DOHH2 (cell line): ENCODE measurements around the gene NKD1.

Source experiments
- H3F3A ChIP-seq: fragments of 200-600 bp; sonication (generic), shearing (Covaris generic); 2 replicates; pipeline ENCODE4 v1.6.0; 2016; ENCODE audit warnings: antibody characterized with exemption, mild to moderate bottlenecking; ENCODE audit not compliant: control insufficient read depth, insufficient read depth
- H3K27ac ChIP-seq: fragments of 200-600 bp; sonication (generic); 2 replicates; pipeline ENCODE4 v1.5.1; 2014; ENCODE audit warnings: low read depth, mild to moderate bottlenecking, low read length, moderate library complexity
- H3K27me3 ChIP-seq: fragments of 200-600 bp; sonication (generic); 2 replicates; pipeline ENCODE4 v1.6.1; 2014; ENCODE audit warnings: mild to moderate bottlenecking, low read length, mixed read lengths; ENCODE audit not compliant: control insufficient read depth
- H3K36me3 ChIP-seq: fragments of 200-600 bp; sonication (generic); 2 replicates; pipeline ENCODE4 v1.6.1; 2014; ENCODE audit warnings: mild to moderate bottlenecking, low read length, moderate library complexity, mixed read lengths; ENCODE audit not compliant: control insufficient read depth
- H3K4me1 ChIP-seq: fragments of 200-600 bp; sonication (generic); 2 replicates; pipeline ENCODE4 v1.6.1; 2014; ENCODE audit warnings: mild to moderate bottlenecking, low read length, mixed read lengths; ENCODE audit not compliant: control insufficient read depth
- H3K4me2 ChIP-seq: fragments of 200-600 bp; sonication (generic); 2 replicates; pipeline ENCODE4 v1.6.0; 2014; ENCODE audit warnings: mild to moderate bottlenecking, low read length, moderate library complexity
- H3K4me3 ChIP-seq: fragments of 200-600 bp; sonication (generic); 2 replicates; pipeline ENCODE4 v1.5.1; 2014; ENCODE audit warnings: mild to moderate bottlenecking, low read length, mixed read lengths
- H3K79me2 ChIP-seq: fragments of 200-600 bp; sonication (generic); 2 replicates; pipeline ENCODE4 v1.6.1; 2014; ENCODE audit warnings: mild to moderate bottlenecking, low read length, mixed read lengths; ENCODE audit not compliant: control insufficient read depth
- H3K9me2 ChIP-seq: fragments of 200-600 bp; sonication (generic); replicated peaks from 2 replicates; pipeline ENCODE4 v1.6.1; 2014; ENCODE audit warnings: mild to moderate bottlenecking, low read length, mixed read lengths; ENCODE audit not compliant: control insufficient read depth
- H3K9me3 ChIP-seq: fragments of 200-600 bp; sonication (generic); 2 replicates; pipeline ENCODE4 v1.6.1; 2014; ENCODE audit warnings: antibody characterized with exemption, low read length, mixed read lengths; ENCODE audit not compliant: control insufficient read depth, insufficient read depth
- H4K20me1 ChIP-seq: fragments of 200-600 bp; sonication (generic); 2 replicates; pipeline ENCODE4 v1.6.0; 2014; ENCODE audit warnings: low read depth, mild to moderate bottlenecking, antibody characterized with exemption, low read length, moderate library complexity; ENCODE audit not compliant: control insufficient read depth, insufficient read depth
- EZH2phosphoT487 ChIP-seq: fragments of 200-600 bp; sonication (generic); IDR thresholded peaks from 2 replicates; pipeline ENCODE4 v1.6.1; 2017; ENCODE audit warnings: borderline replicate concordance, mild to moderate bottlenecking, antibody characterized with exemption, low read length, moderate library complexity, mixed read lengths
- TF ChIP-seq, protein P1 (sequence below): fragments of 200-600 bp; sonication (generic); IDR thresholded peaks from one replicate; pipeline ENCODE4 v1.5.1; 2014; ENCODE audit warnings: antibody characterized with exemption, mild to moderate bottlenecking, low read depth, low read length; ENCODE audit not compliant: poor library complexity, severe bottlenecking

Gene NKD1

DNA sequence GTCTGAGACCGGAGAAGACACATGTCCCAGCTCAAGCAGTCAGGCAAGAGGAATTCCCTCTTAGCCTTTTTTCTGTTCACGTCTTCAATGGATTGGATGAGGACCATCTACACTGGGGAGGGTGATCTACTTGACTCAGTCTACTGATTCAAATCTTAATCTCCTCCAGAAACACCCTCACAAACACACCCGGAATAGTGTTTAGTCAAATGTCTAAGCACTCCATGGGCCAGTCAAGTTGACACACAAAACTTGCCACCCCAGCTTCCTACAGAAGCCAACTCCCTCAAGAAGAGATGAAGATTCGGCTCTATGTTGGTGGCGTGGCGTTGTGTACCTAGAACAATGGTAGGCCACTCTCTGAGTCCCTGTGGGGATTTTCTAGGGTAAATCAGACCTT, 22.5 kb upstream of the NKD1 start:
- Histone ChIP-seq H3K79me2 (no peaks in the 10 kb centered on the region), H3K4me2 (no peak overlapping the region), H3K27ac (no peak overlapping the region), H3K36me3 (no peaks in the 10 kb centered on the region), H3K4me1 (no peaks in the 10 kb centered on the region), H3K9me2 (no peaks in the 10 kb centered on the region), H4K20me1 (no peaks in the 10 kb centered on the region), H3K4me3 (no peak overlapping the region), H3K27me3 (no peaks in the 10 kb centered on the region), H3K9me3 (peaks cover 6% of the 10 kb centered on the region; the same call in 1 of the 2 replicates), H3F3A (no peaks in the 10 kb centered on the region)
- TF ChIP-seq, protein P1, sequence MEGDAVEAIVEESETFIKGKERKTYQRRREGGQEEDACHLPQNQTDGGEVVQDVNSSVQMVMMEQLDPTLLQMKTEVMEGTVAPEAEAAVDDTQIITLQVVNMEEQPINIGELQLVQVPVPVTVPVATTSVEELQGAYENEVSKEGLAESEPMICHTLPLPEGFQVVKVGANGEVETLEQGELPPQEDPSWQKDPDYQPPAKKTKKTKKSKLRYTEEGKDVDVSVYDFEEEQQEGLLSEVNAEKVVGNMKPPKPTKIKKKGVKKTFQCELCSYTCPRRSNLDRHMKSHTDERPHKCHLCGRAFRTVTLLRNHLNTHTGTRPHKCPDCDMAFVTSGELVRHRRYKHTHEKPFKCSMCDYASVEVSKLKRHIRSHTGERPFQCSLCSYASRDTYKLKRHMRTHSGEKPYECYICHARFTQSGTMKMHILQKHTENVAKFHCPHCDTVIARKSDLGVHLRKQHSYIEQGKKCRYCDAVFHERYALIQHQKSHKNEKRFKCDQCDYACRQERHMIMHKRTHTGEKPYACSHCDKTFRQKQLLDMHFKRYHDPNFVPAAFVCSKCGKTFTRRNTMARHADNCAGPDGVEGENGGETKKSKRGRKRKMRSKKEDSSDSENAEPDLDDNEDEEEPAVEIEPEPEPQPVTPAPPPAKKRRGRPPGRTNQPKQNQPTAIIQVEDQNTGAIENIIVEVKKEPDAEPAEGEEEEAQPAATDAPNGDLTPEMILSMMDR: no peak
- TF ChIP-seq EZH2phosphoT487: no peak

DNA sequence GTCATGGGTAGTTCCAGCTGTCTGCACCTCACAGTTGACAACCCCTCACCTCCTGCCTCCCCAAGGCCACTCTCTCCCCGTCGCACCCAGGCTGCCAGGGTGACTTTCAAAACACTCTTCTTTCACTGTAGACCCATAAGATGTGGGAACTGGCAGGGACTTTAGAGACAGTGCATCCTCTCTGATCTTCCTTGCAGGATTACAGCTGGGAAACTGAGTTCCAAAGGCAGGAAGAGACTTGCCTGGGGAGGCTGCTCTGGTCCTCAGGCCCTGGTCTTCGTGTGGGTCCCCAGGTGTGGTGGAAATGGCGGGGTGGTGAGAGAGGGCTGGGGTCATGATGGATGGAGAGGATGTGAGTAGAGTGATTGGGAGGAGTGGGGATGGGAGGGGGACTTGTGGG, 21.9 kb upstream of the NKD1 start:
- Histone ChIP-seq H3K36me3 (no peaks in the 10 kb centered on the region), H3F3A (no peaks in the 10 kb centered on the region), H3K79me2 (no peaks in the 10 kb centered on the region), H3K4me3 (no peak overlapping the region), H4K20me1 (no peaks in the 10 kb centered on the region), H3K9me2 (no peaks in the 10 kb centered on the region), H3K27ac (no peak overlapping the region), H3K9me3 (peaks cover 6% of the 10 kb centered on the region; the same call in 1 of the 2 replicates), H3K4me1 (no peaks in the 10 kb centered on the region), H3K4me2 (no peak overlapping the region), H3K27me3 (no peaks in the 10 kb centered on the region)
- TF ChIP-seq, protein P1: no peak
- no peak for TF ChIP-seq EZH2phosphoT487

DNA sequence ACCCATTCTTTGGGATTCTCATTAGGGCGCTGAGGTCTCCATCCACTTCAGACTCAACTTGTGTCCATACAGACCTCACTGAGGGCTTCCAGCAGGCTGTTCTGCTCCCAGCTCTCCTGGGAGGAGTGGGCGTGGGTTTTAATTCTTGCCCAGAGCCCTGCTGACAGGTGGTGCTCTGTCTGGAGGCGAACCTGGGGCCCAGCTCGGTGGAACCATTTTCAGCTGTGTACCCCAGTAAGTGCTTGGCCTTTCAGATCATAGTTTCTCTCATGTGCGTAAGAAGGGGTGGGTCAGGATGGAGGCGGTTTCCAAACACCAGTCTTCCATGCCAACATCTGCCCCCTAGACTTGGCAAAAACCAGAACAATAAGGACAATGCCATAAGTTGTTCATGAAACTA, 21.4 kb upstream of the NKD1 start:
- TF ChIP-seq EZH2phosphoT487: no peak
- TF ChIP-seq, protein P1: no peak
- Histone ChIP-seq H3F3A (no peaks in the 10 kb centered on the region), H3K79me2 (no peaks in the 10 kb centered on the region), H3K36me3 (no peaks in the 10 kb centered on the region), H3K27ac (no peak overlapping the region), H3K4me1 (no peaks in the 10 kb centered on the region), H3K9me3 (peaks cover 6% of the 10 kb centered on the region; the same call in 1 of the 2 replicates), H3K4me3 (no peak overlapping the region), H4K20me1 (no peaks in the 10 kb centered on the region), H3K9me2 (no peaks in the 10 kb centered on the region), H3K27me3 (no peaks in the 10 kb centered on the region), H3K4me2 (no peak overlapping the region)

DNA sequence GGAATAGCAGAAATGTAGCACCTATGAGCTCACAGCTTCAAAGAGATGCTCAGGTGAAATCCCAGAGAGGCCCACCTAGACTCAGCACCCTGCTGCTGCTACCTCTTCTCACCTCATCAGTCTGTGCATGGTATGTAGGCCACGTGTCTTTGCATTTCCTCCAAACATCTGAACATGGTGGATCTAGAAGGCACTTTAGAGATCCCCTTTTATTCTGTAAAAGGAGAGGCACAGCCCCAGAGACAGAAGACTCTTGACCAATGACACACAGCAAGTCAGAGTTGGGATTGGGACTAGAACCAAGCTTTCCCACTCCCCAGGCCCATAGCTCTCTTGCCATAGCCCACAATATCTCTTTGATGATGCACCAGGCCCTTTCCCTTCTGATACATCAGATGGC, 19.4 kb upstream of the NKD1 start:
- H3K27me3 ChIP-seq: no peaks in the 10 kb centered on the region
- H3K4me1 ChIP-seq: no peaks in the 10 kb centered on the region
- no peak for TF ChIP-seq EZH2phosphoT487
- TF ChIP-seq, protein P1: no peak
- H3K4me3 ChIP-seq: no peak overlapping the region
- no peaks in the 10 kb centered on the region for H3K9me2 ChIP-seq
- H3K79me2 ChIP-seq: no peaks in the 10 kb centered on the region
- H4K20me1 ChIP-seq: no peaks in the 10 kb centered on the region
- no peak overlapping the region for H3K4me2 ChIP-seq
- H3K9me3 ChIP-seq: peaks cover 6% of the 10 kb centered on the region; the same call in 1 of the 2 replicates
- H3K27ac ChIP-seq: no peak overlapping the region
- no peaks in the 10 kb centered on the region for H3K36me3 ChIP-seq
- H3F3A ChIP-seq: no peaks in the 10 kb centered on the region
